Kidney epithelial cell (primary cell): ENCODE results near the gene ADAM23. TPM values are rescaled to one million over a fixed set of nuclear protein-coding genes. Genes with fewer than 3 reads are reported as not detected.

Experiments used
- DNase-seq: peaks from one replicate; pipeline ENCODE4 v3.0.0-alpha.2; 2010; ENCODE audit warnings: low read depth
- H3K27me3 ChIP-seq: 2 replicates; pipeline ENCODE4 v1.6.0; 2011; ENCODE audit warnings: low read length; ENCODE audit not compliant: control insufficient read depth, insufficient read depth
- H3K36me3 ChIP-seq: 2 replicates; pipeline ENCODE4 v1.5.1; 2011; ENCODE audit warnings: low read length; ENCODE audit not compliant: control insufficient read depth, insufficient read depth
- H3K4me3 ChIP-seq: 2 replicates; pipeline ENCODE4 v1.5.1; 2011; ENCODE audit warnings: low read depth, mild to moderate bottlenecking, control low read depth, low read length
- total RNA-seq: library from RNA; depleted of rRNA; stranded (reverse); fragments of >200 nt; gene quantifications from 2 replicates; pipeline ENCODE4 v1.2.3, GENCODE V29; 2015
- TF ChIP-seq, protein P1 (sequence below): IDR thresholded peaks from 2 replicates; pipeline ENCODE4 v1.5.1; 2011; ENCODE audit warnings: mild to moderate bottlenecking, moderate library complexity, low read length, control low read depth, inconsistent platforms; ENCODE audit not compliant: insufficient read depth, poor library complexity, severe bottlenecking

Gene ADAM23
- total RNA-seq, 1 donor from 2014 or later: 0.21 TPM

DNA sequence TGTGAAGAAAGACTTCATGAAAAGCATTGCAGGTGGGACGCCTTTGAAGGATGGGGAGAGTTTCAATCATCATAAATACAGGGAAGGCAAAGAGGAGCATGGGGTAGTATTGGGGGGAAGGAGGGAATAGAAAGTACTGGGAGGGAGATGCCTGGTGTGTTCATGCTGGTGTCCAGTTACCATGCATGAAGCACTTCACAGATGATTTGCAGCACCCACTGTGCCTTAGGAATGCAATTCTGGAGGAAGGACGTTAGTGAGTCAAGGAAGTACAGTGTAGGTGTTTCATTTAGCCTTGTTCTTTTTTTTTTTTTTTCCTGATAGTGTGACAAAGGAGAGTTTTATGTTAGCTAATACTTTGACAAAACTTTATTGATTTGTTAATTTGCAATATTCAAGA is 36.8 kb downstream of the ADAM23 start:
- DNase-seq: no peak
- TF ChIP-seq, protein P1, sequence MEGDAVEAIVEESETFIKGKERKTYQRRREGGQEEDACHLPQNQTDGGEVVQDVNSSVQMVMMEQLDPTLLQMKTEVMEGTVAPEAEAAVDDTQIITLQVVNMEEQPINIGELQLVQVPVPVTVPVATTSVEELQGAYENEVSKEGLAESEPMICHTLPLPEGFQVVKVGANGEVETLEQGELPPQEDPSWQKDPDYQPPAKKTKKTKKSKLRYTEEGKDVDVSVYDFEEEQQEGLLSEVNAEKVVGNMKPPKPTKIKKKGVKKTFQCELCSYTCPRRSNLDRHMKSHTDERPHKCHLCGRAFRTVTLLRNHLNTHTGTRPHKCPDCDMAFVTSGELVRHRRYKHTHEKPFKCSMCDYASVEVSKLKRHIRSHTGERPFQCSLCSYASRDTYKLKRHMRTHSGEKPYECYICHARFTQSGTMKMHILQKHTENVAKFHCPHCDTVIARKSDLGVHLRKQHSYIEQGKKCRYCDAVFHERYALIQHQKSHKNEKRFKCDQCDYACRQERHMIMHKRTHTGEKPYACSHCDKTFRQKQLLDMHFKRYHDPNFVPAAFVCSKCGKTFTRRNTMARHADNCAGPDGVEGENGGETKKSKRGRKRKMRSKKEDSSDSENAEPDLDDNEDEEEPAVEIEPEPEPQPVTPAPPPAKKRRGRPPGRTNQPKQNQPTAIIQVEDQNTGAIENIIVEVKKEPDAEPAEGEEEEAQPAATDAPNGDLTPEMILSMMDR: no peak
- Histone ChIP-seq H3K36me3 (no peaks in the 10 kb centered on the region), H3K27me3 (no peaks in the 10 kb centered on the region), H3K4me3 (no peak overlapping the region)

DNA sequence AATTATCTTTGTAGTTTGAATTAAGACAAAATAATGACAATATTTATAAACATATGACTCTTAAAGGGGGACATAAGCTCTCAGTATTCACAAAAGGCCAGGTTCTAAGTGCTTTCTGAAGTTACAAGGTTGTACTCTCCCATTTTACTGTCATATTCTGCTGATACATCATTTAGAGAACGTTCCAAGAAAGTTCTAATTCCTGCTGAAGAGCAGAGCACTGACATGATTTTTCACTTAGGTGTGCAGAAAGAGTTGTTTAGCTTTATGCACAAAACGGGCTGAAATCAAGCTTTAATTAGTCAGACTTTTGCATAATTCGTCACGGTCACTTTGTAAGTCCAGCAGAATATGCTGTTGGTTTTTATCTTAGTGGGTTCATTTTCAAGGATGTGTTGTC is 37.3 kb downstream of the ADAM23 start:
- no peak for DNase-seq
- no peaks in the 10 kb centered on the region for H3K36me3 ChIP-seq
- TF ChIP-seq, protein P1: no peak
- H3K4me3 ChIP-seq: no peak overlapping the region
- no peaks in the 10 kb centered on the region for H3K27me3 ChIP-seq

GRCh38 chr2:206481056-206481455 is 37.7 kb downstream of the ADAM23 start:
- Histone ChIP-seq H3K27me3 (no peaks in the 10 kb centered on the region), H3K36me3 (no peaks in the 10 kb centered on the region), H3K4me3 (no peak overlapping the region)
- TF ChIP-seq, protein P1: no peak
- no peak for DNase-seq

DNA sequence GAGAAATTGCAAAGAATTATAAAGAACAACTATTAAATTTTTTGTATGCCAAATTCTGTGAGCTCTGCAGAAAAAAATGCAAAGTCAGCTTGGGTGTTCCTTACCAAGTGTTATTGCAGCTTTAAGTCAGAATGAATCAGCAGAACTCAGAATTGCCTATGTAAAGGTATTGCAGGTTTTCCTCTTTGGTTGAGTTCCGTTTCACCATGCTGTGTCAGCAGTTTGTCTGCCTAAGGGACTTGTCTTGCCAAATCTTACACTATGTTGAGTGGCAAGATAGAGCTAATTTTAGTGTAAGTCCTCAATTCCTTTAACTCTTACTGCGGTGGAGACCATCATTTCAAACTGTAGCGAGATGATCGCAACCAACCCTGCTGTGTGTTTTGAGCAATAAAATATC is 38.8 kb downstream of the ADAM23 start:
- no peak for DNase-seq
- TF ChIP-seq, protein P1: no peak
- no peak overlapping the region for H3K4me3 ChIP-seq

GRCh38 chr2:206482633-206483032 is 39.3 kb downstream of the ADAM23 start:
- no peak overlapping the region for H3K4me3 ChIP-seq
- H3K36me3 ChIP-seq: no peaks in the 10 kb centered on the region
- TF ChIP-seq, protein P1: no peak
- no peak for DNase-seq
- no peaks in the 10 kb centered on the region for H3K27me3 ChIP-seq

More for the DNA sequence above, 38.8 kb downstream of the ADAM23 start:
- Histone ChIP-seq H3K27me3 (no peaks in the 10 kb centered on the region), H3K36me3 (no peaks in the 10 kb centered on the region)

DNA sequence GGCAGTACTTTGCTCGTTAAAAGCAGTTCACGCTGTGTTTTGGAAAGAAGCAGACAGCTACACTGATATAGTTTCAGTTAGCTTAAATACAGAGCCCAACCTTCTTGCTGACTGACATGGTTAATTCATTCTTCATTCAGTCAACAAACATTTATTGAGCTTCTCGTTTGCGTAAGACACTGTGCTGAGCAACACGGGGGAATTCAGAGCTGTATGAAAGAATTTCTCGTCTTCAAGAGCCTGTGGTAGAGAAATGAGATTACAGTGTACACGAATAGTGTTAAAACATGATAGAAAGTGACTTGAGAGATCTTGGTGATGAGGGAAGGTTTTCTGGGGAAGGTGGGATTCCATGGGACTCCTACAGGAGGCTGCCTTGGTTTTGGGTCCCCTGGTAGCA is 44.7 kb downstream of the ADAM23 start:
- Histone ChIP-seq H3K4me3 (no peak overlapping the region), H3K36me3 (no peaks in the 10 kb centered on the region), H3K27me3 (no peaks in the 10 kb centered on the region)
- no peak for DNase-seq
- TF ChIP-seq, protein P1: no peak
